GM06990 (cell line): ENCODE data around the gene IRF7.

Experiments
- DNase-seq: peaks from one replicate; pipeline ENCODE4 v3.0.0-alpha.2; 2011; ENCODE audit not compliant: insufficient read length; ENCODE audit errors: extremely low read depth
- H3K27me3 ChIP-seq: replicated peaks from 2 replicates; pipeline ENCODE4 v1.6.0; 2011; ENCODE audit warnings: low read length; ENCODE audit not compliant: control insufficient read depth, insufficient read depth
- H3K36me3 ChIP-seq: 2 replicates; pipeline ENCODE4 v1.5.1; 2011; ENCODE audit warnings: low read length; ENCODE audit not compliant: control insufficient read depth, insufficient read depth
- H3K4me3 ChIP-seq: replicated peaks from 2 replicates; pipeline ENCODE4 v1.5.1; 2011; ENCODE audit warnings: low read depth, mild to moderate bottlenecking, control low read depth, low read length
- TF ChIP-seq, protein P1 (sequence below): IDR thresholded peaks from 2 replicates; pipeline ENCODE4 v1.5.1; 2011; ENCODE audit warnings: low read length, control low read depth, mild to moderate bottlenecking, inconsistent platforms; ENCODE audit not compliant: insufficient read depth, poor library complexity, severe bottlenecking

The IRF7 gene

DNA sequence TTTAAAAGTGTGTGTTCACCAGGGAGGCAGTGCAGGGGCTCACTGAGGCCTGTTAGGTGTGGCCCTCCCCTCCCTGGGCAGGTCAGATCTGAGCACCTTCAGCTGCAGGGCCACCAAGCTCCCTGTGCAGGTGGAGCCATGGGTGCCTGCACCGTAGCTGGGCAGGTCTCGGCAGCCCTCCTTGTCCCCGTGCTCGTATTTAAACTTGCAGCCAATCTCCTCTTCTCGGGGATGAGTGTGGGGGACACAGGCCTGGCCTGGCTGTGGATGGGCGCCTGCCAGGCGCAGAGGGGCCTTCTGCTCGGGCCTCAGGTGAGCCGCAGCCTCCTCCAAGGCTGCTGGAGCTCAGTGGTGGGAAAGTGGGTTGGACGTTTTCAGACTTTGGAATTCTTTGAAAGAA is 20.4 kb downstream of the IRF7 start:
- peaks cover 47% of the 10 kb centered on the region for H3K36me3 ChIP-seq
- TF ChIP-seq, protein P1, sequence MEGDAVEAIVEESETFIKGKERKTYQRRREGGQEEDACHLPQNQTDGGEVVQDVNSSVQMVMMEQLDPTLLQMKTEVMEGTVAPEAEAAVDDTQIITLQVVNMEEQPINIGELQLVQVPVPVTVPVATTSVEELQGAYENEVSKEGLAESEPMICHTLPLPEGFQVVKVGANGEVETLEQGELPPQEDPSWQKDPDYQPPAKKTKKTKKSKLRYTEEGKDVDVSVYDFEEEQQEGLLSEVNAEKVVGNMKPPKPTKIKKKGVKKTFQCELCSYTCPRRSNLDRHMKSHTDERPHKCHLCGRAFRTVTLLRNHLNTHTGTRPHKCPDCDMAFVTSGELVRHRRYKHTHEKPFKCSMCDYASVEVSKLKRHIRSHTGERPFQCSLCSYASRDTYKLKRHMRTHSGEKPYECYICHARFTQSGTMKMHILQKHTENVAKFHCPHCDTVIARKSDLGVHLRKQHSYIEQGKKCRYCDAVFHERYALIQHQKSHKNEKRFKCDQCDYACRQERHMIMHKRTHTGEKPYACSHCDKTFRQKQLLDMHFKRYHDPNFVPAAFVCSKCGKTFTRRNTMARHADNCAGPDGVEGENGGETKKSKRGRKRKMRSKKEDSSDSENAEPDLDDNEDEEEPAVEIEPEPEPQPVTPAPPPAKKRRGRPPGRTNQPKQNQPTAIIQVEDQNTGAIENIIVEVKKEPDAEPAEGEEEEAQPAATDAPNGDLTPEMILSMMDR: no peak
- no peak overlapping the region for H3K4me3 ChIP-seq

DNA sequence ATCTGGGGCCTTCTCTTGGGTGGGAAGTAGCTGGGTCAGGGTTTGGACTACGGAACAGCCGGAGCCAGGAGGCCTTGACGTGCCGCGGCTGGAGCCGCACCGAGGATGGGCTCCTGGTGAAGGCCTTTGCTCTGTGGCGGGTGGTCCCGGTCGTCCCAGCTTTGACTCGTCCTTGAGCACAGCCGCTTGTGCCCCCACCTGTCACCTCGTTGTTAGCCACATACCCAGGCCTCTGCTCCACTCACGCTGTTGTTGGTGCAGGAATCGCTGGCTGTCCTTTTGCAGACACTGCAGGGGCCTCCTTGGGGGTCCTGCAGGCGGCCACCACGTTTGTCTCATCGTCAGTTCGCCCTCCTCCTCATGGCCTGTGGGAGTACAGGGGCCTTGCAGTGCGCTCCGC is 22.4 kb downstream of the IRF7 start:
- no peaks in the 10 kb centered on the region for H3K27me3 ChIP-seq
- DNase-seq: no peak
- TF ChIP-seq, protein P1: no peak
- peaks cover 51% of the 10 kb centered on the region for H3K36me3 ChIP-seq
- H3K4me3 ChIP-seq: no peak overlapping the region

More for the DNA sequence above, 20.4 kb downstream of the IRF7 start:
- DNase-seq: no peak
- no peaks in the 10 kb centered on the region for H3K27me3 ChIP-seq

DNA sequence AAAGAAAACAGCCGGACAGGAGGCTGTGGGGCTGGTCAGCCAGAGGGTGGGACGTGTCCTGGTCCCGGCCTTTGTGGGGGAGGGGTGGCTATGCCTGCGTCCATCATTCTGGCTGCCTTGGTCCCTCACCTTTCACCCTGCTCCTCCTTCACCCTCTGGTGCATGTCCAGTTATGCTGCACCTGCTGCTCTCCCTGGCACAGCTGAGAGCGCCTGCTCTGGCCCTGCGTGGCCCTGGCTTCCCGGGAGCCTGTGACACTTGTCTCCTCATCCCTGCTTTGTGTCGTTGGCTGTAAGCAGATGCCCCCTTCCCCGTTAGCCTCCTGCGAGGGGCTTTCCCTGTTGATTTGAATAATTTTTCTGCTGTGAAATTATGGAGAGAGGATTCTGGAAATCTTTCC is 22.8 kb downstream of the IRF7 start:
- Histone ChIP-seq H3K4me3 (no peak overlapping the region), H3K27me3 (no peaks in the 10 kb centered on the region), H3K36me3 (peaks cover 50% of the 10 kb centered on the region)
- DNase-seq: no peak
- TF ChIP-seq, protein P1: no peak

DNA sequence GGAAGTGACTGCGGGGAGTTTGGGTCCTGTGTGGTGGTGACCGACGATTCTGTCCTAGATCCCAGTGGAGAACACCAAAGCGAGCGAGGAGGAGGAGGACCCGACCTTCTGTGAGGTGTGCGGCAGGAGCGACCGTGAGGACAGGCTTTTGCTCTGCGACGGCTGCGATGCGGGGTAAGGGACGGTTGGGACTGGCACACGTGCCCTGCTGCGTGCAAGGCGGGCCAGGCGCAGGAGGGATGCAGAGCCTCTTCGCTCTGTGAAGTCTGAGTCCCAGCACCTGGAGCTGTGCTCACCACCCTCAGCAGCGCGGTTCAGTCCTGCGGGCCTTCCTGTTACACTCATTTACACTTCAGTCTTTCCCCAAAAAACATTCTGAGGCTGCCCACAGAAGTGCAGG is 23.2 kb downstream of the IRF7 start:
- Histone ChIP-seq H3K27me3 (no peaks in the 10 kb centered on the region), H3K36me3 (peaks cover 49% of the 10 kb centered on the region), H3K4me3 (no peak overlapping the region)
- TF ChIP-seq, protein P1: no peak
- DNase-seq: no peak

DNA sequence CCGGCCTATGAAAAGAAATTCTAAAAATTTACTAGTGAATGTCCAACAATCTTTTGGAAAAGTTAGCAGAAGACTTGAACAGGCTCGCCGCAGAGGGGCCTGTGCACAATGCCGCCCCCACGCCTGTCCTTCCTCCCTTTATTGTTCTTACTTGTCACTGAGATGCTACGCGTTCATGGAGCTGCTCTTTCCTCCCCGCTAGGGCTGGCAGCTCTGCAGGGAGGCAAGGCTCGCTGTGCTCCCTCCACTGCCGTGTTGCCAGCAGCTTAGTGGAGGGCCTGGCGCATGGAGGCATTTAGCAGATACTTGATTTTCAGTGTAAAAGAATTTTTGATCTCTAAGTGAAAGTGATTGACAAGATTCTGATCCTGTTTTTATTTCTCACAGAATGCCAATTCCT is 24.8 kb downstream of the IRF7 start:
- TF ChIP-seq, protein P1: no peak
- H3K36me3 ChIP-seq: peaks cover 51% of the 10 kb centered on the region
- no peaks in the 10 kb centered on the region for H3K27me3 ChIP-seq
- H3K4me3 ChIP-seq: no peak overlapping the region
- DNase-seq: no peak

DNA sequence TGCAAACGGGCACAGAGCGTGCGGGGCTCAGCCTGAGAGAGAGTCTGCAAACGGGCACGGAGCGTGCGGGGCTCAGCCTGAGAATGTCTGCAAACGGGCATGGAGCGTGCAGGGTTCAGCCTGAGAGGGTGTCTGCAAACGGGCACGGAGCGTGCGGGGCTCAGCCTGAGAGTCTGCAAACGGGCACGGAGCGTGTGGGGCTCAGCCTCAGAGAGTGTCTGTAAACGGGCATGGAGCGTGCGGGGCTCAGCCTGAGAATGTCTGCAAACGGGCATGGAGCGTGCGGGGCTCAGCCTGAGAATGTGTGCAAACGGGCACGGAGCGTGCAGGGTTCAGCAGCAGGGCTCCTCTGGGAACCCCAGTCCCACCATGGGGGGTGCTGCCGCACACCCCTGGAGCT is 26.0 kb downstream of the IRF7 start:
- Histone ChIP-seq H3K4me3 (no peak overlapping the region), H3K36me3 (peaks cover 47% of the 10 kb centered on the region), H3K27me3 (no peaks in the 10 kb centered on the region)
- TF ChIP-seq, protein P1: no peak
- DNase-seq: no peak
